ENCODE data around the gene AVL9.
A peak's percentile ranks its signal among the peaks of the same experiment; 100 is the strongest.
"Not testable (repeated sequence)": the region's sequence is repeated elsewhere in the genome, so short reads cannot be mapped to it uniquely, and the experiment has no call there.

The AVL9 gene

DNA sequence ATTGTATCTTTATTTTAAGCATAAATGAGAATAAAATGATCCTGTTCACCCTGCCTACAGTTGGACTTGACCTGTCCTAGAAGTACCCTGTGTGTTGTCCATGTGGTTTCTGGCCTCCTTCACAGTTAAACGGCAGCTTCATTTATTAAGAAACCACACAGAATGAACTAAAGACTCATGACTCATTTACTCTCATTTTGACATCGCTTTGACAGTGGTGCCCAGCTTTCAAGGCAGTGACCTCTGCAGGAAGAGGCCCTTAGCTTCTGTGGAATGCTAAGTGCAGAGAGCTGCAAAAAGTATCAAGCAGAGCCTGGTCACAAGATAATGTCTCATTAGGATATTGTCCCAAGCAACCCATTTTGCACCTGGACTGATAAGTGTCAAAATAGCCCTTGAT, 93.4 kb downstream of the AVL9 start:
- no peak for DNase-seq (ENCODE audit: low read depth in 3 of 3)

DNA sequence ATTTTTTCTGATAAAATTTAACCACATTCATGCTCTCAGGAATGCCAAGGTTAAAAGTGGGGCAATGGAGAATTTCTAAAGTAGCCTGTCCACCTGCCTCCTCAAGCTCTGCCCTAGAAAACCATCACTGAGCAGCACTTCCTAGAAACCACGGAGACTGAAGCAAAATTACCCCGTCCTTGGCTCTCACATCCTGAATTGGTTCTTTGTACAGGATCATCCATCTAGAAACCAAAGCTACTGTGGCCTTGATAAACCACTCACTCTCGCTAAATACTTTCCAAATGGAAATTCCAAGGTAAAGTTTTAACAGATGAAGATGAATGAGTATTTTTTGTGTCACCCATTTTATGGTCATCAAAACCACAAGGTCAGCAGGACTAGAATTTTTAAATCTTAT, 96.6 kb downstream of the AVL9 start:
- DNase-seq (ENCODE audit: low read depth in 3 of 3), result no peak

DNA sequence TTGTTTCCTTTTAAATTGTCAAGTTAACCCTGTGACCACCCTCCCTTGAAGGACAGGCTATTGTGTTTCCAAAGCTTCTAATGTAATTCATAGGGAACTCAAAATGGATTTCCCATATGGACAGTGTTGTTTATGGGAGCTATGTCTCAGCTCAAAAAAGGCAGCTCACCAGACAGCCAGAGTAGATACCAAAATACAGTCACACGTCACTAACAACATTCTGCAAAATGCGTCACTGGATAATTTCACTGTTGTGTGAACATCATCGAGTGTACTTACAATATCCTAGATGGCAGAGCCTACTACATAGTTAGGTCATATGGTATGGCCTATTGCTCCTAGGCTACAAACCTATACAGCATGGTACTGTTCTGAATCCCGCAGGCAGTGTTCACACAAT, 97.4 kb downstream of the AVL9 start:
- DNase-seq (ENCODE audit: low read depth in 3 of 3), result no peak

DNA sequence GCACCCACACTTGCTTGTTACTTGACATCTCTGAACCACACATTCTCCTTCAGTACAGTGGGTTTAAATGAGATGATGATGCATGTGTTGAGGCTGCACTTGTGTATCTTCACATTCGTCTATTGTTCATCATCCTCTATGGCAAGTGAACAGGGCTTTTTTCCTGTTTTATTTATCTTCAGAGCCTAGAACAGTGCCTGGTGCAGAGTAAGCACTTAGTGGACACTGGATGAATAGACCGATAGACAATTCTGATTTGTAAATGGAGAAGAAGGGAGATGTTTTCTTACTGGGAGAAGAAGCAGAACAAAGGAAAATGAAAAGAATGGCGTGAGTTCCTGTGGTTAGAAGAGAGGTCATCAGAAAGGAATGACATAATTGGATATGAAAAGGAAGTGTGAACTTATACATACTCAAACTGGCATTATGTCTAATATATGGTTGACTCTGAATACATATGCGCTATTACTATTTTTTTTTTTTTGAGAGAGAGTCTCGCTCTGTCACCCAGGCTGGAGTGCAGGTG, 99.7 kb downstream of the AVL9 start:
- no peak for DNase-seq (ENCODE audit: low read depth in 3 of 3)

DNA sequence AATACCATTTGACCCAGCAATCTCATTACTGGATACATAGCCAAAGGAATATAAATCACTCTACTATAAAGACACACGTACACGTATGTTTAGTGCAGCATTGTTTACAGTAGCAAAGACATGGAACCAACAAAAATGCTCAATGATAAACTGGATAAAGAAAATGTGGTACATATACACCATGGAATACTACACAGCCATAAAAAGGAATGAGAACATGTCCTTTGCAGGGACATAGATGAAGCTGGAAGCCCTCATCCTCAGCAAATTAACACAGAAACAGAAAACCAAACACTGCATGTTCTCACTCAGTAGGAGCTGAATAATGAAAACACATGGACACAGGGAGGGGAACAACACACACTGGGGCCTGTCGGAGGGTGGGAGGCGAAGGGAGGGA, 105.9 kb downstream of the AVL9 start:
- not testable (repeated sequence) for DNase-seq (ENCODE audit: low read depth in 3 of 3)

DNA sequence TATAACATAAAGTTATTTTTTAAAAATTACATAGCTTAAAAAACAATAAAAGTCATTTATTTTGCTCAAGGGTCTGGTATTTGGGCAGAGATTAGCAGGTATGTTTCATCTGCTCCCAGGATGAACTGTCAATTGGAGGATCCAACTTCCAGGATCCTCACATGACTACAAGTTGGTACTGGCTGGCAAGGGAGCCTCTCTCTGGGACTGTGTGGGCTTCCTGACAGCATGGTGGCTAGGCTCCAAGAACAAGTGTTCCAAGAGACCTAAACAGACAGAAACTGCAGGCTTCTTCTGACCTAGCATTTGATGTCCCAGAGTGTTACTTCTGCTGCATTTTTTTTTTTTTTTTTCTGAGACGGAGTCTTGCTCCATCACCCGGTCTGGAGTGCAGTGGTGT, 107.2 kb downstream of the AVL9 start:
- no peak for DNase-seq (ENCODE audit: low read depth in 3 of 3)

DNA sequence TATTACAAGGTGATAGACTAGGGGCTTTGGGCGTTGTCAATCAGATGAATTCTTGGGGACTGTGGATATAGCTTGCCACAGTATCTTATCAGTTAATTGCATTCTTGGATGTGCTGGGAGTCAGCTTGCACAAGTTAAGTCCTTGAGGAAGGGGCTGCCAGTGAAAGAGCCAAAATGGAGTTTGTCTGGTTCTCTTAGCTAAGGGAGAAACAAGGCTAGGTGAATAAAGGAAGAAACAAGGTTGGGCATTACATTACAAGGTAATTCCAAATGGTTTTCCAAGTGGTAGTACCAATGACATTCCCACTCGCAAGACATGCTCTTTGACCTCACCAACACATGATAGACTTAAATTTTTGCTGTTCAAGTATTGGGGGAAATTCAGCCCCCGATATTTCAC, 108.2 kb downstream of the AVL9 start:
- DNase-seq (ENCODE audit: low read depth in 3 of 3), result not testable (repeated sequence)

DNA sequence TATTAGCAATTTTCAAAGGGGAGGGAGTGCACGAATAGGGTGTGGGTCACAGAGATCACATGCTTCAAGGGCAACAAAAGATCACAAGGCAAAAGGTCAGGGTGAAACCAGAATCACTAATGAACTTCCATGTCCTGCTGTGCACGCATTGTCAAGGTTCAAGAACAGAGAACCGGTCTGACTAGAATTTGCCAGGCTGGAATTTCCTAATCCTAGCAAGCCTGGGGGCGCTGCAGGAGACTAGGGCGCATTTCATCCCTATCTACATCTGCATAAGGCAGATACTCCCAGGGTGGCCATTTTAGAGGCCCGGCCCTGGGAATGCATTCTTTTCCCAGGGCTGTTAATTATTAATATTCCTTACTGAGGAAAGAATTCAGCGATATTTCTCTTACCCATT, 108.8 kb downstream of the AVL9 start:
- not testable (repeated sequence) for DNase-seq (ENCODE audit: low read depth in 3 of 3)

DNA sequence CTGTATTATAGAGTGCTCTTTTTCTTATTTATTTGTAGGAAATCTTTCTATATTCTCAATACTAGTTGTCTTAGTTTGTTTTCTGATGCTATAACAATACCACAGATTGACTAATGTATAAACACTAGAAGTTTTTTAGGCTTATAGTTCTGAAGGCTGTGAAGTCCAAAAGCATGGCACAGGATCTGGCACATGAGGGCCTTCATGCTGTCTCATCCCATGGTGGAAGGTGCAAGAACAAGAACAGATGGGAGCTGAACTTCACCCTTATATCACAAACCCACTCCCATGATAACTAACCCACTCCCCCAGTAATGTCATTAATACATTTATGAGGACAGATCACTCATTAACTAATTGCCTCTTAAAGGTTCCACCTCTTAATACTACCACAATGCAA, 109.7 kb downstream of the AVL9 start:
- DNase-seq (ENCODE audit: low read depth in 3 of 3), result no peak

DNA sequence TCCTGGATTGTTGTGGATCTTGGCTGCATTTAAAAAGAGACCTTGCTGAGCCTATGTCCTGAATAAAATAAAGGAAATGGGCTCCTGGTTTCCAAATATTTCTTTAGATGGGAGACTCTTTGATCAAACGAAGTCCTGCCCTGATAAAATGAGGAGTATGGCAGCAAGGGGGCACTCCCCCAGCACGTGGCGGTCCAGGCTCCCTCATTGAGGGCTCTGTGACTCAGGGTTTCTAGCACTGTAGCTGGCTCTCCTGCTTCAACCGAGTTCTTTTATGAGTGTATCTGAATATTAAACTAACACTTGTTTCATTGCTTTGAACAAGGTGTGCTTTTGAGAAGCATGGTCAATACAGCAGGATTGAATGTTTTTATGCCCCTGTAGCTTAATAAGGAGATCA, 114.2 kb downstream of the AVL9 start:
- DNase-seq (ENCODE audit: low read depth in 3 of 3), result no peak

DNA sequence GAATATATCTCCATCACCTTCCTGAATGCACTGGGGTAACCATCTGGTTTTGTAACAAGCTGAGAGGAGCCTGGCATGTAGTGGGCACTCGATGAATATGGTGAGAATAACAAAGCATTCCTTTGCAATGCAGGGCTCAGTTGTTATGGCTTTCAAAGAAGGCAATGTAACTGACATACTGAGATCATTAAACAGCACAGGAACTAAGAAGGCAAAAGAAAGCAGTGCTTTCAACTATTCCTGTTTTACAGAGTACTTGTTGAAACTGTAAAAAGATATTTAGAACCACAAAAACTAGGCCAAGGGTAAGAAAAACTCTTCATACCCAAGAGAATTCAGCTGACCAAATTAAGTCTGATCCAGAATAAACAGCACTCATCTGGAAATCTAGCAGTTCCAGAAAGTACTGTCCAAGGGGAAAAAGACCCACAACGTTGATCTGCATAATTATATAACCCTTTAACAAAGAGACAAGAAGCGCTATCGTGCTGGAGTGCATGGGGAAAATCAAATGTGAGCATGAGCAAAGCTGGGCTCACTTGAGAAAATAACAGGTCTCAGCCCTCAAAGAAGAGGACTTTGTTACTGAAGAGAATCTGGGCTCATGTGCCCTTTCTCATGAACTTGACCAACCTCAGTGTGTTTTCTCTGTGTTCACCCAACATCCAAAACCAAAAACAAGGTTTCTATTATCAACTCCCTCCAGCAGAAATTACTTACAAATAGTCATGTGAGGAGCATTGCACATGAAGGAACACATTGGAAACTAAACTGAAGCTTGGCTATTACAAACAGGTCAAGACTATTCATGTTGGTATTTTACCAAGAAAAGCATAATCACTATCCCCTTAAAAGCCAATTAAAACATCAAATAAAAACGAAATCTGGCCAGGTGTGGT, 116.2 kb downstream of the AVL9 start:
- DNase-seq (ENCODE audit: low read depth in 3 of 3), result no peak

DNA sequence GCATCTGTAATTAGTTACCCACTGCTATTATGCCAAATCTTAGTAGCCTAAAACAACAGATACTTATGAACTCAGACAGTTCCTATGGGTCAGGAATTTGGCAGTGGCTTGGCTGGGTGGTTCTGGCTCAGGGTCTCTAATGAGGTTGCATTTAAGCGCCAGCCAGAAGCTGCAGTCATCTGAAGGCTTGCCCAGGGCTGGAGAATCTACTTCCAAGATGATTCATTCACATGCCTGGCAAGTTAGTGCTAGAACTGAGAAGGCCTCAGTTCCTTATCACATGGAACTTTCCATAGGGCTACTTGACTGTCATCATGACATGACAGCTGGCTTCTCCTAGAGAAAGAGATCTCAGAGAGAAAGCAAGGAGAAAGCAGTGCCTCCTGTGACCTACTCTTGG, 121.3 kb downstream of the AVL9 start:
- no peak for DNase-seq (ENCODE audit: low read depth in 3 of 3)

DNA sequence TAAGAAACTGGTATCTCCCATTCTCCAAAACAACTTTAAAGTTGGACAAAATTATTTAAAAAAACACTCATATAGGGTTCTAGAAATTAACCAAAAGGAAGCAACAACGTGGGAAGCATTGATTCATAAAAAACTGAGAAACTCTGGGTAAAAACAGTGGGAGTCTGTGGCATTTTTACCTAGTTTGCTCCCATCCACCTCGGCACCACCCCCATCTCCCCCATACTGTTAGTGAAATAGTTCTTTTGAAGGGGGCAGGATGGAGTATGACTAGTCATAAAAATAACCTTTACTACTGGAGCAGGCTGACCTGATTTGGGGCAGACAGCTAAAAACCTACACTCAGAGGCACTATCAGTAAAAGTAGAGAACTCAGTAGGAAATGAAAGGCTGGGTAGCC, 123.2 kb downstream of the AVL9 start:
- peak in 1 of 3 experiments; percentile 0 for DNase-seq (ENCODE audit: low read depth in 3 of 3)

DNA sequence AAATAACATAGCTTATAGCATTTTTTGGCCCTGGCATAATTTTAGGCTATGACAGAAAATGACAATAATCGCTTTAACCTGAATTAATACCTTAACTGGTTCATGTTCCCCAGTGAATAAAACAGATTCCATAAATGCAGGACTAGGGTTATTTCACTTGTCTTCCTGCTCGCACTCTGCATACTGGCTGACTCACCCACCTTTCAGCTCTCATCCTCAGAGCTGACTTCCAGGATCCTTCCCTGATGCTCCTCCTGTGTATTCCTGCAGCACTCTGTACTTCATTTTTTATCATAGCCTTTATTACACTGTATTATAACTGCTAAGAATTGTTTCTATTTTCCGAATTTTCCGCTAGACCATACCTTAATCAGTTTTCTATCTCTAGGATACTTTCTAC, 123.7 kb downstream of the AVL9 start:
- DNase-seq (ENCODE audit: low read depth in 3 of 3), result no peak

DNA sequence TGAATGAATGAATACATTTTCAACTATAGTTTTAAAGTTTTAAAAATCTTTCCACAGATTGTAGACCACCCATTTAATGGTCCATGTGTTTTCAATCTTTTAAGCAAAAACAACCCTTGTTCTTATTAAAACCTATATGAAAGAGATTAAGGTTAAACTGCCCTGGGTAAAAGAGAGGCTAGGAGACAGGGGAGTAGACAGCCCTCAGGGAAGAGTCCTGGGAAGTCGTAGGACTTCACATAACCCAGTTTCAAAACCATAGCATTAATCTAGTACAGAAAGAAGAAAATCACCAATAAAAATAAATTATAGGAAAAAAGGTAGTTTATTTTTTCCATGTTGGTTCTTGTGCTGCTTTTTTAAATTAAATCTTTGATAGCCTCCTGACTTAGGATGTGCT, 124.1 kb downstream of the AVL9 start:
- not testable (repeated sequence) for DNase-seq (ENCODE audit: low read depth in 3 of 3)

DNA sequence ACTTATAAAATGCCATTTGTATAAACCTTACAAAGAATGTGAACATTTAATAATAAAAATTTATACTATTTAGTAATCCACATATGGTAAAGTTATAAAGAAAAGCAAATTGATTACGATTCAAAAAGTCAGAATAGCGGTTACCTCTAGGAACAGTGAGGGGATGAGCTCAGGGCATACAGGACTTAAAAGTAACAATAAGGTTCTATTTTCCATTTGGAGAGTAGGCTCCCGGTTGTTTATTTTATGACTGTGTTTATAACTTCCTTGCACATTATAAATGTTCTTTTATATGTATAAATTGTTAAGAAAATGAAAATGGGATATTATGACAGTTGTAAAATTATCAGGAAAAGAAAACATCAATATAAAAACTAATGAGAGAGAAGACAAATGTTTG, 135.7 kb downstream of the AVL9 start:
- no peak for DNase-seq (ENCODE audit: low read depth in 3 of 3)

DNA sequence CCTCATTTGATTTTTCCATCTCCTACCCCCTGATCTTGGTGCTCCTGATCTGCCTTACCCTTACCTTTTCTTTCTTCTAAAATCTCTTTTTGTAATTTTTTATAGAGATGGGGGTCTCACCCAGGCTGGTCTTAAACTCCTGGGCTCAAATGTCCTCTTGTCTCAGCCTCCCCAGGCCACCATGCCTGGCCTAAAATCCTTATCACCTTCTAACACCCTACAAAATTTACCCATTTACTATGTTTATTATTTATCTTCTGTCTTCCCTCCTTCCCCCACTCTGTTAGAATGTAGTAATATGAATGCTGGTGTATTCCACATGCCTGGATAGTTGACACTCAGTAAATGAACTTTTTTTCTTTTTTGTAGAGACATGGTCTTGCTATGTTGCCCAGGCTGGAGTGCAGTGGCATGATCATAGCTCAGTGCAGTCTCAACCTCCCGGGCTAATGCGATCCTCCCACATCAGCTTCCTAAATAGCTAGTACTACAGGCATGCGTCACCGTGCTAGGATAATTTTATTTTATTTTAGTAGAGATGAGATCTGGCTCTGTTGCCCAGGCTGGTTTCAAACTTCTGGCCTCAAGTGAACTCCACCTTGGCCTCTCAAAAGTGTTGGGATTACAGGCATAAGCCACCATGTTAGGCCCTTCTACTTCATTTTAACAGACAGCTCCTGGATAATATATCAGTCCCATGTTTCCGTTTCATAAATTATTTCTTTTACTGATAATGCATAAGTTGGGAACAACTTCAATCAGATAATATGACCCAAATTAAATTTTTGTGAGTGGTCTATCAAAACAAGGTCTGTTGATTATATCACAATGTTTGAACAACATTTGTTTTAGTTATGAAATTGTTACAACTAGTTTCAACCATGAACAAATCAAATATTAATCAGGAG, 136.6 kb downstream of the AVL9 start:
- DNase-seq (ENCODE audit: low read depth in 3 of 3), result not testable (repeated sequence)

DNA sequence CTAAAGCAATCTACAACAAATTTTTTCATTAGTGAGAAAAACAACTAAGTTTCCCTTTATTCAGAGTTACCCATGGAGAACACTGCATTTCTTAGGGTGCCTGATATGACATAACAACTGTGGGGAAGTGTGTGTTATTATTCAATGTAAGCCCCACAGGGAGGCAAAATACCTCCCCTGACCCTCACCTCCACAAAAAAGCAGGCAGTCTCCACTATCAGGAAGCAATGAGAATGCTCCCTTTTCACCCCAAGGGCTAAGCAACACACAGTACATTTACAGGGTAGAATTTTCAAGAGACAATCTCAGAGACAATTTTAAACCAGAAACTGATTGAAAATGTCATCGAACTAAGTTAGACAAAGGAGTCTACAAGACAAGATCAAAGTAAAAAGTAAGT, 138.2 kb downstream of the AVL9 start:
- DNase-seq (ENCODE audit: low read depth in 3 of 3), result not testable (repeated sequence)

DNA sequence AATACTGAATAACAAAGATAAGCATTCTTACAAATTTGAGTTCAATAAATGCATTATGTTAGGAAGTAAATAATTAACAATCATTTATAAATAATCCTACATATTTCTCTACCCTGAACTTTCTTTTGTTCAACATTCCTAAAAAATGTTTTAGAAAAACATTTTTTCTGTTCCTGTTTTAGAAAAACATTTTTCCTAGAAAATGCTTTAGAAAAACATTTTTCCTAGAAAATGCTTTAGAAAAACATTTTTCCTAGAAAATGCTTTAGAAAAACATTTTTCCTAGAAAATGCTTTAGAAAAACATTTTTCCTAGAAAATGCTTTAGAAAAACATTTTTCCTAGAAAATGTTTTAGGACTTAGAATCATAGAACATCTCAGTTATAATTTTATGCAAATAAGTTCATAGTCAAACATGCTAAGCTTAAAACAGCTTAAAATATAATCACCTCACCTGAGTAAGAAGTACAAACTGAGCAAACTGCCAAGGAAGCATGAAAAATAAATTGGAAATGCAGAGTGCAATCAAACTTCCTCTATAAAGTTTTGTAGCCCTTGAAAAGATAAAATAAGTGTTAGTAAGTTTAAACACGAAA, 139.6 kb downstream of the AVL9 start:
- DNase-seq (ENCODE audit: low read depth in 3 of 3), result not testable (repeated sequence)

DNA sequence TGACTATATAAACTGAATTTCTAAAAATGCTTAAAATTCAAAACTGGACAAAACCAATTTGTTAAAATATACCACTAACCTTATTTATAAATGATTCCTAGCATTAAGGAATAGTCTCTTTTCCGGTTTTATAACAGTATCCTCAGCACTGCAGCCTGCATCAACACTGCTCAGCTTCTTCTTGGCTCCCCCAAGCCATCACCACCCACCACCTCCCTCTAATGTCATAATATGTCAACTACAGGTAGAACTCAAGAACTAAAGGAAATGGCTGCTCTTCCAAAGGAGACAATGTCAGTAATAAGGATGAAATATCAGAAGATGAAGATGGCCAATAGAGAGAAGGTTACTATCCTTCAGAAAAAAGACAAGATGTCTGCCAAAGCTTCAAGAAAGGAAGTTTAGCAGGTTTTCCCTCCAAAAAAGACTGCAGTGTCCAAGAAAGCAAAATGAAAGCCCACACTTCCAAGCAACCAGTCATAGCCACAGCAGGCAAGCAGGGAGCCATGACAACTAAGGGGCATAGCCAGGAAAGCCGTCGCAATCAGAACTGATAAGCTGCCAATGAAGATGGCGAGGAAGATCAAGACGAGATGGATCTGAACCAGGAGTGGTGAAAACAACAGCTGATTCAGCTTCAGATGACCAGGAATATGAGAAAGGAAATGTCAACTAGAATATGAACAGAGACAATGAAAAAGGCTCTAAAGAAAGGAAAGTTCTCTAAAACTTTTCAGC, 141.6 kb downstream of the AVL9 start:
- DNase-seq (ENCODE audit: low read depth in 3 of 3), result not testable (repeated sequence)

DNA sequence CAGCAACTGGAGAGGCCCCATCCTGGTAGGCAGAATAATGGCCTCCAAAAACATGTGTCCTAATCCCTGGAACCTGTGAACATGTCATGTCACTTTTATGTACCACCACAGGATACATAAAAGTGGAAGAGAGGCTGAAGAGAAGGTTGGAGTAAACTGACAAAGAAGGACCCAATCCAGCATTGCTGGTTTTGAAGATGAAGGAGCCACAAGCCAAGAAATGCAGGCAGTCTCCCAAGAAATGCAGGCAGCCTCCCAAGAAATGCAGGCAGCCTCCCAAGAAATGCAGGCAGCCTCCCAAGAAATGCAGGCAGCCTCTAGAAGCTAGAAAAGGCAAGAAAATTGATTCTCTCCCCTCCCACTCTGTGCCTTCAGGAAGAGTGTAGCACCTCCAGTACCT, 142.3 kb downstream of the AVL9 start:
- not testable (repeated sequence) for DNase-seq (ENCODE audit: low read depth in 3 of 3)
